Neural crest cell (in vitro differentiated cells): ENCODE measurements around the gene TAF15. TPM values are rescaled to one million over a fixed set of nuclear protein-coding genes. Genes with fewer than 3 reads are reported as not detected.

Source experiments
- DNase-seq: peaks from one replicate; pipeline ENCODE4 v3.0.0; 2021; ENCODE audit warnings: low read depth, mixed read lengths, low spot score
- H3K27ac Mint-ChIP-seq: one replicate; pipeline ENCODE4 v1.8.0; 2021; ENCODE audit warnings: mild to moderate bottlenecking, mixed read lengths; ENCODE audit not compliant: unreplicated experiment
- H3K27me3 Mint-ChIP-seq: 2 replicates; pipeline ENCODE4 v1.8.0; 2021; ENCODE audit warnings: low read depth, mild to moderate bottlenecking, mixed read lengths
- H3K36me3 Mint-ChIP-seq: 2 replicates; pipeline ENCODE4 v1.8.0; 2021; ENCODE audit warnings: low read depth, mild to moderate bottlenecking, mixed read lengths
- H3K4me1 Mint-ChIP-seq: 2 replicates; pipeline ENCODE4 v1.8.0; 2021; ENCODE audit warnings: mixed read lengths
- H3K4me3 Mint-ChIP-seq: one replicate; pipeline ENCODE4 v1.8.0; 2021; ENCODE audit warnings: mild to moderate bottlenecking, mixed read lengths
- H3K9me3 Mint-ChIP-seq: 2 replicates; pipeline ENCODE4 v1.8.0; 2021; ENCODE audit warnings: mixed read lengths
- CTCF ChIP-seq: fragments of 200-600 bp; sonication (generic); conservative IDR thresholded peaks from 2 replicates; pipeline ENCODE4 v1.5.0; 2021; ENCODE audit warnings: antibody characterized with exemption, mild to moderate bottlenecking
- total RNA-seq: library from RNA; stranded (reverse); gene quantifications from 2 replicates; pipeline ENCODE4 v1.2.1, GENCODE V29; 2021

Gene TAF15
- total RNA-seq, 1 donor from 2014 or later: 300 TPM

- TF ChIP-seq CTCF: no peak
- peaks cover 12% of the 10 kb centered on the region for H3K4me1 Mint-ChIP-seq
- H3K27me3 Mint-ChIP-seq: no peaks in the 10 kb centered on the region
- H3K27ac Mint-ChIP-seq: no peak overlapping the region
- H3K36me3 Mint-ChIP-seq: no peaks in the 10 kb centered on the region
- H3K9me3 Mint-ChIP-seq: no peaks in the 10 kb centered on the region
- no peak for DNase-seq
- H3K4me3 Mint-ChIP-seq: no peak overlapping the region
Observed at GRCh38 chr17:35876534-35876933, 67.2 kb downstream of the TAF15 start.

- no peak for DNase-seq
- H3K9me3 Mint-ChIP-seq: no peaks in the 10 kb centered on the region
Observed at GRCh38 chr17:35877345-35878029, 68.2 kb downstream of the TAF15 start.

GRCh38 chr17:35878361-35878760, 69.1 kb downstream of the TAF15 start:
- H3K4me1 Mint-ChIP-seq: peaks cover 12% of the 10 kb centered on the region
- no peaks in the 10 kb centered on the region for H3K27me3 Mint-ChIP-seq
- no peaks in the 10 kb centered on the region for H3K36me3 Mint-ChIP-seq
- no peaks in the 10 kb centered on the region for H3K9me3 Mint-ChIP-seq
- no peak for DNase-seq
- TF ChIP-seq CTCF: no peak
- H3K27ac Mint-ChIP-seq: peak overlapping the region; percentile 58
- no peak overlapping the region for H3K4me3 Mint-ChIP-seq

More at GRCh38 chr17:35877345-35878029, 68.2 kb downstream of the TAF15 start:
- Mint-ChIP-seq H3K36me3 (no peaks in the 10 kb centered on the region), H3K4me1 (peaks cover 12% of the 10 kb centered on the region), H3K27ac (no peak overlapping the region), H3K27me3 (no peaks in the 10 kb centered on the region), H3K4me3 (no peak overlapping the region)
- no peak for TF ChIP-seq CTCF

- TF ChIP-seq CTCF: no peak
- Mint-ChIP-seq H3K4me3 (no peak within 1 kb of the TSS), H3K36me3 (no peaks in the 10 kb centered on the region), H3K9me3 (no peaks in the 10 kb centered on the region), H3K27ac (no peak within 1 kb of the TSS), H3K27me3 (no peaks in the 10 kb centered on the region), H3K4me1 (peaks cover 9% of the 10 kb centered on the region)
- DNase-seq: no peak
Observed at GRCh38 chr17:35879773-35880654, 70.7 kb downstream of the TAF15 start, which contains the start of gene CCL5. Gene CCL5 (minus strand): TSS chr17:35880360.

GRCh38 chr17:35889241-35889640, 80.0 kb downstream of the TAF15 start:
- TF ChIP-seq CTCF: no peak
- Mint-ChIP-seq H3K4me1 (no peaks in the 10 kb centered on the region), H3K4me3 (no peak overlapping the region), H3K27ac (no peak overlapping the region), H3K27me3 (no peaks in the 10 kb centered on the region), H3K36me3 (no peaks in the 10 kb centered on the region), H3K9me3 (no peaks in the 10 kb centered on the region)
- no peak for DNase-seq
